GM12878 (cell line): ENCODE measurements around the gene YIF1B. TPM values are rescaled to one million over a fixed set of nuclear protein-coding genes. Genes with fewer than 3 reads are reported as not detected.

Experiments used
- BCL11A ChIP-seq: IDR thresholded peaks from 2 replicates; pipeline ENCODE4 v1.6.1; 2011; ENCODE audit warnings: low read depth, low read length
- ESRRA ChIP-seq: IDR thresholded peaks from 2 replicates; pipeline ENCODE4 v1.6.1; 2012; ENCODE audit warnings: mild to moderate bottlenecking, low read length, improper control_type of control experiment
- IKZF1 ChIP-seq: fragments of 450-650 bp; conservative IDR thresholded peaks from 2 replicates; pipeline ENCODE4 v1.6.1; 2017; ENCODE audit warnings: antibody characterized with exemption, mild to moderate bottlenecking
- JUNB ChIP-seq: IDR thresholded peaks from 2 replicates; pipeline ENCODE4 v1.6.1; 2016; ENCODE audit warnings: antibody characterized with exemption, mild to moderate bottlenecking
- KDM1A ChIP-seq: fragments of 200-600 bp; sonication (generic); IDR thresholded peaks from 2 replicates; pipeline ENCODE4 v1.6.1; 2016; ENCODE audit warnings: borderline replicate concordance
- SMAD1 ChIP-seq: fragments of 450-650 bp; IDR thresholded peaks from 2 replicates; pipeline ENCODE4 v1.6.1; 2018; ENCODE audit warnings: mild to moderate bottlenecking, low read depth; ENCODE audit not compliant: partially characterized antibody
- TAF1 ChIP-seq: IDR thresholded peaks from 2 replicates; pipeline ENCODE4 v1.6.1; 2011; ENCODE audit warnings: mild to moderate bottlenecking, low read depth, low read length, borderline replicate concordance
- TCF3 ChIP-seq: IDR thresholded peaks from 2 replicates; pipeline ENCODE4 v1.6.1; 2012; ENCODE audit warnings: low read depth, mild to moderate bottlenecking, low read length, borderline replicate concordance; ENCODE audit not compliant: insufficient read depth
- ZNF207 ChIP-seq: fragments of 450-650 bp; IDR thresholded peaks from 2 replicates; pipeline ENCODE4 v1.6.1; 2014; ENCODE audit warnings: antibody characterized with exemption, mild to moderate bottlenecking, borderline replicate concordance
- polyA plus RNA-seq, 11 experiments: library from polyadenylated mRNA; depleted of rRNA in 4 of 11; unstranded in 6 of 11; stranded (reverse) in 5 of 11; fragments of >200 nt; fragmentation: Nextera tagmentation in 4 of 11; fragmentation: Illumina TruSeq in 1 of 11; extraction: Ambion mirVana in 4 of 11; extraction: Trizol in 1 of 11; gene quantifications; 1 replicate in 1 of 11; 2 replicates in 10 of 11; pipeline versions ENCODE4 v1.2.1 to v1.2.3, GENCODE V29; 2011 to 2016; ENCODE audit warnings: inconsistent platforms in 2 of 11, missing spikeins in 2 of 11, low read depth in 1 of 11
- total RNA-seq, 4 experiments: library from RNA; depleted of rRNA in 3 of 4; stranded (reverse); fragments of >200 nt in 3 of 4; fragmentation: Illumina TruSeq in 1 of 4; extraction: Trizol in 1 of 4; gene quantifications; 2 replicates each; pipeline versions ENCODE4 v1.2.1 to v1.2.3, GENCODE V29; 2013 to 2021
- TF ChIP-seq, protein P1 (sequence below): fragments of 150-350 bp; IDR thresholded peaks from 2 replicates; pipeline ENCODE4 v1.6.1; 2016; ENCODE audit warnings: low read depth, low read length
- TF ChIP-seq, protein P2 (sequence below): fragments of 450-650 bp; IDR thresholded peaks from 2 replicates; pipeline ENCODE4 v1.6.1; 2016; ENCODE audit warnings: mild to moderate bottlenecking
- TF ChIP-seq, protein P3 (sequence below): IDR thresholded peaks from 2 replicates; pipeline ENCODE4 v1.6.1; 2011; ENCODE audit warnings: borderline replicate concordance, low read depth, mild to moderate bottlenecking, moderate library complexity, low read length; ENCODE audit not compliant: insufficient read depth, poor library complexity, severe bottlenecking

The YIF1B gene
- total and polyA plus RNA-seq, 10 of the 15 experiments (the other 5 are each of a cell fraction or from before 2014, with no cell fraction given) = 1.3 to 106 (median 53.5) TPM

DNA sequence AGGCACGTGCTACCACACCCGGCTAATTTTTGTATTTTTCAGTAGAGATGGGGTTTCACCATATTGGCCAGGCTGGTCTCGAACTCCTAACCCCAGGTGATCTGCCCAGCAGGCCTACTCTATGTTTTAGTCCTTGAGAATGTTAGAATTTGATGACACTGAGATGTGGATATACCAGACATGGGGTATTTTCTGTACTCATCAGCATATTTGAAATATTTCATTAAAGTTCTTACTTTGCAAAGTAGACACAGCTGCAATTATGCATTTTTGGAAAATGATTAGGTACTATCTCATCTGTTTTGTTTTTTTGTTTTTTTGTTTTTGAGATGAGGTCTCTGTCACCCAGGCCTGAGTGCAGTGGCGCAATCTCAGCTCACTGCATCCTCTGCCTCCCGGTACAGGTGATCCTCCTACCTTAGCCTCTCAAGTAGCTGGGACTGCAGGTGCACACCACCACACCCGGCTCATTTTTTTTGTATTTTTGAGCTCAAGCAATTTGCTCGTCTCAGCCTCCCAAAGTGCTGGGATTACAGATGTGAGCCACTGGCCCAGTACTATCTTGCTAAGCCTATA, 38.7 kb downstream of the YIF1B start (continued):
- TF ChIP-seq JUNB = no peak
- TF ChIP-seq, protein P1, sequence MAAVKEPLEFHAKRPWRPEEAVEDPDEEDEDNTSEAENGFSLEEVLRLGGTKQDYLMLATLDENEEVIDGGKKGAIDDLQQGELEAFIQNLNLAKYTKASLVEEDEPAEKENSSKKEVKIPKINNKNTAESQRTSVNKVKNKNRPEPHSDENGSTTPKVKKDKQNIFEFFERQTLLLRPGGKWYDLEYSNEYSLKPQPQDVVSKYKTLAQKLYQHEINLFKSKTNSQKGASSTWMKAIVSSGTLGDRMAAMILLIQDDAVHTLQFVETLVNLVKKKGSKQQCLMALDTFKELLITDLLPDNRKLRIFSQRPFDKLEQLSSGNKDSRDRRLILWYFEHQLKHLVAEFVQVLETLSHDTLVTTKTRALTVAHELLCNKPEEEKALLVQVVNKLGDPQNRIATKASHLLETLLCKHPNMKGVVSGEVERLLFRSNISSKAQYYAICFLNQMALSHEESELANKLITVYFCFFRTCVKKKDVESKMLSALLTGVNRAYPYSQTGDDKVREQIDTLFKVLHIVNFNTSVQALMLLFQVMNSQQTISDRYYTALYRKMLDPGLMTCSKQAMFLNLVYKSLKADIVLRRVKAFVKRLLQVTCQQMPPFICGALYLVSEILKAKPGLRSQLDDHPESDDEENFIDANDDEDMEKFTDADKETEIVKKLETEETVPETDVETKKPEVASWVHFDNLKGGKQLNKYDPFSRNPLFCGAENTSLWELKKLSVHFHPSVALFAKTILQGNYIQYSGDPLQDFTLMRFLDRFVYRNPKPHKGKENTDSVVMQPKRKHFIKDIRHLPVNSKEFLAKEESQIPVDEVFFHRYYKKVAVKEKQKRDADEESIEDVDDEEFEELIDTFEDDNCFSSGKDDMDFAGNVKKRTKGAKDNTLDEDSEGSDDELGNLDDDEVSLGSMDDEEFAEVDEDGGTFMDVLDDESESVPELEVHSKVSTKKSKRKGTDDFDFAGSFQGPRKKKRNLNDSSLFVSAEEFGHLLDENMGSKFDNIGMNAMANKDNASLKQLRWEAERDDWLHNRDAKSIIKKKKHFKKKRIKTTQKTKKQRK = no peak
- TF ChIP-seq BCL11A = no peak
- TF ChIP-seq ESRRA = no peak
- TF ChIP-seq, protein P2, sequence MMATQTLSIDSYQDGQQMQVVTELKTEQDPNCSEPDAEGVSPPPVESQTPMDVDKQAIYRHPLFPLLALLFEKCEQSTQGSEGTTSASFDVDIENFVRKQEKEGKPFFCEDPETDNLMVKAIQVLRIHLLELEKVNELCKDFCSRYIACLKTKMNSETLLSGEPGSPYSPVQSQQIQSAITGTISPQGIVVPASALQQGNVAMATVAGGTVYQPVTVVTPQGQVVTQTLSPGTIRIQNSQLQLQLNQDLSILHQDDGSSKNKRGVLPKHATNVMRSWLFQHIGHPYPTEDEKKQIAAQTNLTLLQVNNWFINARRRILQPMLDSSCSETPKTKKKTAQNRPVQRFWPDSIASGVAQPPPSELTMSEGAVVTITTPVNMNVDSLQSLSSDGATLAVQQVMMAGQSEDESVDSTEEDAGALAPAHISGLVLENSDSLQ = no peak
- no peak for TF ChIP-seq KDM1A
- no peak for TF ChIP-seq ZNF207
- TF ChIP-seq IKZF1 = no peak
- TF ChIP-seq, protein P3, sequence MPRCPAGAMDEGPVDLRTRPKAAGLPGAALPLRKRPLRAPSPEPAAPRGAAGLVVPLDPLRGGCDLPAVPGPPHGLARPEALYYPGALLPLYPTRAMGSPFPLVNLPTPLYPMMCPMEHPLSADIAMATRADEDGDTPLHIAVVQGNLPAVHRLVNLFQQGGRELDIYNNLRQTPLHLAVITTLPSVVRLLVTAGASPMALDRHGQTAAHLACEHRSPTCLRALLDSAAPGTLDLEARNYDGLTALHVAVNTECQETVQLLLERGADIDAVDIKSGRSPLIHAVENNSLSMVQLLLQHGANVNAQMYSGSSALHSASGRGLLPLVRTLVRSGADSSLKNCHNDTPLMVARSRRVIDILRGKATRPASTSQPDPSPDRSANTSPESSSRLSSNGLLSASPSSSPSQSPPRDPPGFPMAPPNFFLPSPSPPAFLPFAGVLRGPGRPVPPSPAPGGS = no peak
- TF ChIP-seq TAF1 = no peak
- TF ChIP-seq TCF3 = no peak
- TF ChIP-seq SMAD1 = no peak
- TF ChIP-seq, all 136 proteins: peak for 0
